ENCODE results near the gene KRT32. TPM values are rescaled to one million over a fixed set of nuclear protein-coding genes. Genes with fewer than 3 reads are reported as not detected.

Gene KRT32
- total RNA-seq, 4 donors from 2014 or later = 0.41 TPM; not detected in 3

- H3K9me3 ChIP-seq = no peaks in the 10 kb centered on the region
- in situ Hi-C loops (cut with MboI; ENCODE audit: low sequenced_read_pairs in 4 of 4) (no loop called here), intact Hi-C loops (cut with DNase I; ENCODE audit: low total_unique reads) (no loop called here)
- no peak for TF ChIP-seq POLR2A (IDR thresholded peaks at IDR 0.05)
- TF ChIP-seq CTCF (IDR thresholded peaks at IDR 0.05 in 4 of 5, conservative IDR thresholded peaks at IDR 0.05 in 1 of 5) = no peak
- H3K27ac ChIP-seq = no peak overlapping the region
- no peak overlapping the region for H3K4me3 ChIP-seq
- no peaks in the 10 kb centered on the region for H3K4me1 ChIP-seq
- no peaks in the 10 kb centered on the region for H3K27me3 ChIP-seq
- ATAC-seq (no peak), DNase-seq (no peak)
- no peaks in the 10 kb centered on the region for H3K36me3 ChIP-seq
Observed at GRCh38 chr17:41507315-41507880, 40.2 kb upstream of the KRT32 start.

- H3K27me3 ChIP-seq = no peaks in the 10 kb centered on the region
- H3K9me3 ChIP-seq = no peaks in the 10 kb centered on the region
- H3K27ac ChIP-seq = no peak overlapping the region
- DNase-seq (no peak), ATAC-seq (no peak)
- in situ Hi-C loops (cut with MboI; ENCODE audit: low sequenced_read_pairs in 4 of 4) = no loop called here
- TF ChIP-seq CTCF (IDR thresholded peaks at IDR 0.05 in 4 of 5, conservative IDR thresholded peaks at IDR 0.05 in 1 of 5) (no peak), POLR2A (IDR thresholded peaks at IDR 0.05) (no peak)
- no peaks in the 10 kb centered on the region for H3K36me3 ChIP-seq
- no peak overlapping the region for H3K4me3 ChIP-seq
- H3K4me1 ChIP-seq = no peaks in the 10 kb centered on the region
- intact Hi-C loops (cut with DNase I; ENCODE audit: low total_unique reads) = no loop called here
Observed at GRCh38 chr17:41505809-41506767, 38.9 kb upstream of the KRT32 start.

GRCh38 chr17:41505007-41505808 lies 38.0 kb upstream of the KRT32 start, which contains the start of gene KRT13:
KRT13 (minus strand) TSS chr17:41505612; CDS start chr17:41505550, 62 bp downstream.
- ATAC-seq (no peak), DNase-seq (no peak)
- TF ChIP-seq CTCF (IDR thresholded peaks at IDR 0.05 in 4 of 5, conservative IDR thresholded peaks at IDR 0.05 in 1 of 5) = no peak
- no peak for TF ChIP-seq POLR2A (IDR thresholded peaks at IDR 0.05)
- Histone ChIP-seq H3K9me3 (no peaks in the 10 kb centered on the region), H3K4me3 (no peak within 1 kb of the TSS), H3K36me3 (no peaks in the 10 kb centered on the region), H3K27ac (no peak within 1 kb of the TSS), H3K4me1 (no peaks in the 10 kb centered on the region), H3K27me3 (no peaks in the 10 kb centered on the region)
- intact Hi-C loops (cut with DNase I; ENCODE audit: low total_unique reads) = no loop called here
- in situ Hi-C loops (cut with MboI; ENCODE audit: low sequenced_read_pairs in 4 of 4) = no loop called here

GRCh38 chr17:41504246-41504977 lies 37.2 kb upstream of the KRT32 start:
- no peak overlapping the region for H3K27ac ChIP-seq
- no peak overlapping the region for H3K4me3 ChIP-seq
- no peaks in the 10 kb centered on the region for H3K4me1 ChIP-seq
- in situ Hi-C loops (cut with MboI; ENCODE audit: low sequenced_read_pairs in 4 of 4) = no loop called here
- ATAC-seq (no peak), DNase-seq (no peak)
- TF ChIP-seq CTCF (IDR thresholded peaks at IDR 0.05 in 4 of 5, conservative IDR thresholded peaks at IDR 0.05 in 1 of 5) (no peak), POLR2A (IDR thresholded peaks at IDR 0.05) (no peak)
- H3K27me3 ChIP-seq = no peaks in the 10 kb centered on the region
- H3K36me3 ChIP-seq = no peaks in the 10 kb centered on the region
- no peaks in the 10 kb centered on the region for H3K9me3 ChIP-seq
- intact Hi-C loops (cut with DNase I; ENCODE audit: low total_unique reads) = no loop called here
